Endodermal cell (in vitro differentiated cells): ENCODE results near the gene TUBB6. TPM values are rescaled to one million over a fixed set of nuclear protein-coding genes. Genes with fewer than 3 reads are reported as not detected.

ENCODE experiments used
- DNase-seq: peaks from one replicate; pipeline ENCODE4 v3.0.0-alpha.2; 2017
- H3K27ac ChIP-seq: 2 replicates; pipeline ENCODE4 v1.5.1; 2013; ENCODE audit warnings: mild to moderate bottlenecking, low read depth, low read length, moderate library complexity
- H3K27me3 ChIP-seq: 2 replicates; pipeline ENCODE4 v1.6.1; 2013; ENCODE audit warnings: mild to moderate bottlenecking, low read length, moderate library complexity; ENCODE audit not compliant: insufficient read depth, control insufficient read depth, poor library complexity, severe bottlenecking
- H3K36me3 ChIP-seq: 2 replicates; pipeline ENCODE4 v1.7.0; 2013; ENCODE audit warnings: mild to moderate bottlenecking, low read length, moderate library complexity; ENCODE audit not compliant: control insufficient read depth, insufficient read depth
- H3K4me1 ChIP-seq: one replicate; pipeline ENCODE4 v1.7.0; 2013; ENCODE audit warnings: low read length; ENCODE audit not compliant: control insufficient read depth, insufficient read depth
- H3K4me3 ChIP-seq: 2 replicates; pipeline ENCODE4 v1.5.1; 2013; ENCODE audit warnings: mild to moderate bottlenecking, low read length, moderate library complexity
- H3K9ac ChIP-seq: 2 replicates; pipeline ENCODE4 v1.6.1; 2013; ENCODE audit warnings: mild to moderate bottlenecking, low read length, moderate library complexity; ENCODE audit not compliant: poor library complexity, severe bottlenecking; ENCODE audit errors: extremely low read depth
- H3K9me3 ChIP-seq: 2 replicates; pipeline ENCODE4 v1.6.1; 2013; ENCODE audit warnings: mild to moderate bottlenecking, low read length, moderate library complexity; ENCODE audit not compliant: control insufficient read depth
- H3K27ac Mint-ChIP-seq: 2 replicates; pipeline ENCODE4 v1.8.0; 2020; ENCODE audit warnings: mixed read lengths
- H3K27me3 Mint-ChIP-seq: 2 replicates; pipeline ENCODE4 v1.8.0; 2021; ENCODE audit warnings: mild to moderate bottlenecking, mixed read lengths; ENCODE audit not compliant: insufficient read depth
- H3K36me3 Mint-ChIP-seq: 2 replicates; pipeline ENCODE4 v1.8.0; 2020; ENCODE audit warnings: low read depth, mixed read lengths
- H3K4me1 Mint-ChIP-seq: 2 replicates; pipeline ENCODE4 v1.8.0; 2020; ENCODE audit warnings: mixed read lengths
- H3K4me3 Mint-ChIP-seq: 2 replicates; pipeline ENCODE4 v1.8.0; 2020; ENCODE audit warnings: mild to moderate bottlenecking, moderate library complexity, mixed read lengths
- H3K9me3 Mint-ChIP-seq: 2 replicates; pipeline ENCODE4 v1.8.0; 2020; ENCODE audit warnings: mild to moderate bottlenecking, mixed read lengths
- CTCF ChIP-seq: fragments of 200-600 bp; sonication (generic); conservative IDR thresholded peaks from 2 replicates; pipeline ENCODE4 v1.5.0; 2021; ENCODE audit warnings: antibody characterized with exemption, mild to moderate bottlenecking
- WGBS, 2 experiments: methylation state at CpG; one replicate each; pipeline versions ENCODE4 v1.1.5 to v1.1.7; 2013; ENCODE audit warnings: missing lambda C conversion rate in 2 of 2, mixed read lengths in 1 of 2; ENCODE audit not compliant: insufficient coverage in 1 of 2, insufficient read length in 1 of 2; 5-methylcytosine and 5-hydroxymethylcytosine counted together
- total RNA-seq, 2 donors: library from RNA; stranded (reverse); fragmentation: NEBNext Ultra II Directional in 1 of 2; extraction: Animal tissue kit (Norgen Biotek cat#: 25700) in 1 of 2; gene quantifications; 2 replicates in 1 of 2; 3 replicates in 1 of 2; pipeline ENCODE4 v1.2.1, GENCODE V29; 2021

The TUBB6 gene
- total RNA-seq, 2 donors from 2014 or later, result 33.0 to 45.4 TPM

DNA sequence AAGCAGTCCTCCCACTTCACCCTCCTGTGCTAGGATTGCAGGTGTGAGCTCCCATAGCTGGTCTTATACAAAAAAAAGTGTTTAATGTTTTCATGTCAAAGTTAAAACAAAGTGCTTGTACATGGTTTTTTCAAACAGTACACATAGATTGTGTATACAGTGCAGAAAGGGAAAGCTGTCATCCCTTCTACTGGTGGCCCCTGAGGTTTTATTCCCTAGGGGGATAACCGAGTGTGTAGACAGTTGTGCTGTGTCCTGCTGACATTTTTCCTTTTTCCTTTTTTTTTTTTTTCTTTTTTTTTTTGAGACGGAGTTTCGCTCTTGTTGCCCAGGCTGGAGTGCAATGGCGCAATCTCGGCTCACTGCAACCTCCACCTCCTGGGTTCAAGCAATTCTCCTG, 10.8 kb downstream of the TUBB6 start:
- Mint-ChIP-seq H3K4me3 (no peak overlapping the region), H3K4me1 (peaks cover 13% of the 10 kb centered on the region), H3K36me3 (peaks cover 40% of the 10 kb centered on the region), H3K9me3 (no peaks in the 10 kb centered on the region), H3K27ac (no peak overlapping the region), H3K27me3 (no peaks in the 10 kb centered on the region)
- H3K4me3 ChIP-seq, result no peak overlapping the region
- H3K9ac ChIP-seq, result no peak overlapping the region
- H3K36me3 ChIP-seq, result peaks cover 81% of the 10 kb centered on the region
- no peaks in the 10 kb centered on the region for H3K27me3 ChIP-seq
- no peaks in the 10 kb centered on the region for H3K4me1 ChIP-seq
- no peak overlapping the region for H3K27ac ChIP-seq
- DNase-seq, result no peak
- 86% methylated on average over 1 of the region's 5 CpGs; no CpG with 5 or more reads in 1 of the 2 experiments for WGBS, 2 experiments
- TF ChIP-seq CTCF, result no peak
- no peaks in the 10 kb centered on the region for H3K9me3 ChIP-seq

- Histone ChIP-seq H3K36me3 (peaks cover 81% of the 10 kb centered on the region), H3K27ac (no peak overlapping the region), H3K4me3 (no peak overlapping the region), H3K9me3 (no peaks in the 10 kb centered on the region), H3K9ac (no peak overlapping the region), H3K27me3 (no peaks in the 10 kb centered on the region), H3K4me1 (no peaks in the 10 kb centered on the region)
- Mint-ChIP-seq H3K9me3 (no peaks in the 10 kb centered on the region), H3K36me3 (peaks cover 52% of the 10 kb centered on the region), H3K27me3 (no peaks in the 10 kb centered on the region), H3K27ac (no peak overlapping the region), H3K4me1 (peaks cover 8% of the 10 kb centered on the region), H3K4me3 (no peak overlapping the region)
- TF ChIP-seq CTCF, result no peak
- DNase-seq, result no peak
- 89 to 94% methylated on average over 3 to 4 of the region's 4 CpGs for WGBS, 2 experiments
Observed at GRCh38 chr18:12321333-12321732, 13.3 kb downstream of the TUBB6 start.

- Histone ChIP-seq H3K4me1 (no peaks in the 10 kb centered on the region), H3K27me3 (no peaks in the 10 kb centered on the region), H3K9ac (no peak overlapping the region), H3K27ac (no peak overlapping the region), H3K36me3 (peaks cover 94% of the 10 kb centered on the region), H3K9me3 (no peaks in the 10 kb centered on the region), H3K4me3 (no peak overlapping the region)
- TF ChIP-seq CTCF, result no peak
- no peak overlapping the region for H3K27ac Mint-ChIP-seq
- H3K9me3 Mint-ChIP-seq, result no peaks in the 10 kb centered on the region
- DNase-seq, result no peak
- peaks cover 77% of the 10 kb centered on the region for H3K36me3 Mint-ChIP-seq
- WGBS, 2 experiments, result 97% methylated on average over 54 to 58 of the region's 58 CpGs
- H3K4me3 Mint-ChIP-seq, result no peak overlapping the region
- H3K27me3 Mint-ChIP-seq, result no peaks in the 10 kb centered on the region
- no peaks in the 10 kb centered on the region for H3K4me1 Mint-ChIP-seq
Observed at GRCh38 chr18:12324991-12325725, 17.1 kb downstream of the TUBB6 start.
